Endodermal cell (in vitro differentiated cells): ENCODE measurements around the gene MPPED2. TPM values are rescaled to one million over a fixed set of nuclear protein-coding genes. Genes with fewer than 3 reads are reported as not detected.

Experiments used
- DNase-seq: peaks from one replicate; pipeline ENCODE4 v3.0.0-alpha.2; 2017
- H3K27ac ChIP-seq: 2 replicates; pipeline ENCODE4 v1.5.1; 2013; ENCODE audit warnings: mild to moderate bottlenecking, low read depth, low read length, moderate library complexity
- H3K27me3 ChIP-seq: 2 replicates; pipeline ENCODE4 v1.6.1; 2013; ENCODE audit warnings: mild to moderate bottlenecking, low read length, moderate library complexity; ENCODE audit not compliant: insufficient read depth, control insufficient read depth, poor library complexity, severe bottlenecking
- H3K36me3 ChIP-seq: 2 replicates; pipeline ENCODE4 v1.7.0; 2013; ENCODE audit warnings: mild to moderate bottlenecking, low read length, moderate library complexity; ENCODE audit not compliant: control insufficient read depth, insufficient read depth
- H3K4me1 ChIP-seq: one replicate; pipeline ENCODE4 v1.7.0; 2013; ENCODE audit warnings: low read length; ENCODE audit not compliant: control insufficient read depth, insufficient read depth
- H3K4me3 ChIP-seq: 2 replicates; pipeline ENCODE4 v1.5.1; 2013; ENCODE audit warnings: mild to moderate bottlenecking, low read length, moderate library complexity
- H3K9ac ChIP-seq: 2 replicates; pipeline ENCODE4 v1.6.1; 2013; ENCODE audit warnings: mild to moderate bottlenecking, low read length, moderate library complexity; ENCODE audit not compliant: poor library complexity, severe bottlenecking; ENCODE audit errors: extremely low read depth
- H3K9me3 ChIP-seq: 2 replicates; pipeline ENCODE4 v1.6.1; 2013; ENCODE audit warnings: mild to moderate bottlenecking, low read length, moderate library complexity; ENCODE audit not compliant: control insufficient read depth
- H3K27ac Mint-ChIP-seq: 2 replicates; pipeline ENCODE4 v1.8.0; 2020; ENCODE audit warnings: mixed read lengths
- H3K27me3 Mint-ChIP-seq: 2 replicates; pipeline ENCODE4 v1.8.0; 2021; ENCODE audit warnings: mild to moderate bottlenecking, mixed read lengths; ENCODE audit not compliant: insufficient read depth
- H3K36me3 Mint-ChIP-seq: 2 replicates; pipeline ENCODE4 v1.8.0; 2020; ENCODE audit warnings: low read depth, mixed read lengths
- H3K4me1 Mint-ChIP-seq: 2 replicates; pipeline ENCODE4 v1.8.0; 2020; ENCODE audit warnings: mixed read lengths
- H3K4me3 Mint-ChIP-seq: 2 replicates; pipeline ENCODE4 v1.8.0; 2020; ENCODE audit warnings: mild to moderate bottlenecking, moderate library complexity, mixed read lengths
- H3K9me3 Mint-ChIP-seq: 2 replicates; pipeline ENCODE4 v1.8.0; 2020; ENCODE audit warnings: mild to moderate bottlenecking, mixed read lengths
- CTCF ChIP-seq: fragments of 200-600 bp; sonication (generic); conservative IDR thresholded peaks from 2 replicates; pipeline ENCODE4 v1.5.0; 2021; ENCODE audit warnings: antibody characterized with exemption, mild to moderate bottlenecking
- WGBS, 2 experiments: methylation state at CpG; one replicate each; pipeline versions ENCODE4 v1.1.5 to v1.1.7; 2013; ENCODE audit warnings: missing lambda C conversion rate in 2 of 2, mixed read lengths in 1 of 2; ENCODE audit not compliant: insufficient coverage in 1 of 2, insufficient read length in 1 of 2; 5-methylcytosine and 5-hydroxymethylcytosine counted together
- total RNA-seq, 2 donors: library from RNA; stranded (reverse); fragmentation: NEBNext Ultra II Directional in 1 of 2; extraction: Animal tissue kit (Norgen Biotek cat#: 25700) in 1 of 2; gene quantifications; 2 replicates in 1 of 2; 3 replicates in 1 of 2; pipeline ENCODE4 v1.2.1, GENCODE V29; 2021

MPPED2 gene
- total RNA-seq, 2 donors from 2014 or later: 1.5 to 16.4 TPM

- Mint-ChIP-seq H3K9me3 (no peaks in the 10 kb centered on the region), H3K27me3 (no peaks in the 10 kb centered on the region), H3K4me1 (peaks cover 41% of the 10 kb centered on the region), H3K27ac (no peak overlapping the region), H3K4me3 (no peak overlapping the region), H3K36me3 (no peaks in the 10 kb centered on the region)
- no peak for TF ChIP-seq CTCF
- Histone ChIP-seq H3K36me3 (no peaks in the 10 kb centered on the region), H3K27ac (no peak overlapping the region), H3K27me3 (no peaks in the 10 kb centered on the region), H3K4me1 (peaks cover 23% of the 10 kb centered on the region), H3K4me3 (no peak overlapping the region), H3K9me3 (no peaks in the 10 kb centered on the region), H3K9ac (no peak overlapping the region)
- DNase-seq: no peak
- 95% methylated on average over 4 of the region's 4 CpGs; no CpG with 5 or more reads in 1 of the 2 experiments for WGBS, 2 experiments
These were observed 104.4 kb downstream of the MPPED2 start for GRCh38 chr11:30481796-30482195.

GRCh38 chr11:30481330-30481729, 104.8 kb downstream of the MPPED2 start:
- H3K9me3 Mint-ChIP-seq: no peaks in the 10 kb centered on the region
- H3K4me3 Mint-ChIP-seq: no peak overlapping the region
- no peaks in the 10 kb centered on the region for H3K36me3 Mint-ChIP-seq
- H3K27me3 Mint-ChIP-seq: no peaks in the 10 kb centered on the region
- Histone ChIP-seq H3K9ac (no peak overlapping the region), H3K27me3 (no peaks in the 10 kb centered on the region), H3K27ac (no peak overlapping the region), H3K4me3 (no peak overlapping the region), H3K4me1 (peaks cover 23% of the 10 kb centered on the region), H3K9me3 (no peaks in the 10 kb centered on the region), H3K36me3 (no peaks in the 10 kb centered on the region)
- peaks cover 41% of the 10 kb centered on the region for H3K4me1 Mint-ChIP-seq
- no peak for TF ChIP-seq CTCF
- peak; percentile 50 for DNase-seq
- peak overlapping the region; percentile 11 for H3K27ac Mint-ChIP-seq
- 49 to 60% methylated on average over 4 to 5 of the region's 5 CpGs for WGBS, 2 experiments

GRCh38 chr11:30479899-30480298, 106.3 kb downstream of the MPPED2 start:
- TF ChIP-seq CTCF: no peak
- 27 to 52% methylated on average over 2 to 4 of the region's 4 CpGs for WGBS, 2 experiments
- no peaks in the 10 kb centered on the region for H3K27me3 ChIP-seq
- Mint-ChIP-seq H3K4me3 (no peak overlapping the region), H3K4me1 (peaks cover 41% of the 10 kb centered on the region), H3K9me3 (no peaks in the 10 kb centered on the region), H3K27me3 (no peaks in the 10 kb centered on the region), H3K36me3 (no peaks in the 10 kb centered on the region), H3K27ac (peak overlapping the region; percentile 59)
- DNase-seq: no peak
- H3K9me3 ChIP-seq: no peaks in the 10 kb centered on the region
- no peak overlapping the region for H3K9ac ChIP-seq
- peaks cover 23% of the 10 kb centered on the region for H3K4me1 ChIP-seq
- H3K27ac ChIP-seq: no peak overlapping the region
- no peak overlapping the region for H3K4me3 ChIP-seq
- H3K36me3 ChIP-seq: no peaks in the 10 kb centered on the region
